Endothelial cell of umbilical vein (primary cell): ENCODE results near the gene EGF. TPM values are rescaled to one million over a fixed set of nuclear protein-coding genes. Genes with fewer than 3 reads are reported as not detected.

Experiments used
- BruUV-seq: library from RNA; stranded (reverse); fragments of 400-500 nt; replicated peaks from 2 replicates; lab custom pipeline; 2021; lab: Mats Ljungman, UMichigan
- CTCF ChIA-PET: fragments of 300-600, 350-600 bp; sonication (Branson Sonifier 250); formaldehyde crosslinking; loops from one replicate; lab custom pipeline; 2021; ENCODE audit warnings: antibody characterized with exemption, inconsistent platforms; lab: Charles Lee
- POLR2A ChIA-PET: fragments of 300-600, 350-600 bp; sonication (Branson Sonifier 250); formaldehyde crosslinking; loops from one replicate; lab custom pipeline; 2021; ENCODE audit warnings: antibody characterized with exemption, inconsistent platforms; lab: Charles Lee
- DNase-seq: peaks from one replicate; pipeline ENCODE4 v3.0.0-alpha.2; 2011; ENCODE audit warnings: low read depth, low spot score
- FAIRE-seq: peaks from 2 replicates; lab custom pipeline; 2011; peaks lifted over from hg19 to GRCh38; lab: Jason Lieb, UNC
- H2AFZ ChIP-seq: 2 replicates; pipeline ENCODE4 v1.6.0; 2012; ENCODE audit warnings: low read depth, low read length, control low read depth, inconsistent platforms
- H3K27ac ChIP-seq: 2 replicates; pipeline ENCODE4 v1.5.1; 2011; ENCODE audit warnings: low read depth, mild to moderate bottlenecking, control low read depth, low read length, moderate library complexity; ENCODE audit not compliant: insufficient read depth
- H3K27me3 ChIP-seq, 2 experiments: 2 replicates each; pipeline versions ENCODE4 v1.6.0 to v1.6.1; 2011; ENCODE audit warnings: low read length in 2 of 2, mixed read lengths in 1 of 2; ENCODE audit not compliant: control insufficient read depth in 2 of 2, insufficient read depth in 2 of 2
- H3K36me3 ChIP-seq, 2 experiments: 2 replicates in 1 of 2; 3 replicates in 1 of 2; pipeline ENCODE4 v1.5.1; 2011; ENCODE audit warnings: low read length in 2 of 2, mild to moderate bottlenecking in 1 of 2, moderate library complexity in 1 of 2; ENCODE audit not compliant: control insufficient read depth in 2 of 2, insufficient read depth in 2 of 2; ENCODE audit errors: extremely low read depth in 1 of 2
- H3K4me1 ChIP-seq: 3 replicates; pipeline ENCODE4 v1.5.1; 2011; ENCODE audit warnings: mild to moderate bottlenecking, low read length; ENCODE audit not compliant: control insufficient read depth, insufficient read depth; ENCODE audit errors: extremely low read depth
- H3K4me2 ChIP-seq: 2 replicates; pipeline ENCODE4 v1.6.1; 2011; ENCODE audit warnings: low read length, control low read depth, mixed read lengths; ENCODE audit not compliant: insufficient read depth
- H3K4me3 ChIP-seq, 3 experiments: fragments of 200-600 bp in 1 of 3; sonication (generic), shearing (Covaris generic) in 1 of 3; replicated peaks in 1 of 3; 2 replicates each; pipeline ENCODE4 v1.5.1; 2011 to 2016; ENCODE audit warnings: control low read depth in 3 of 3, low read length in 3 of 3, mild to moderate bottlenecking in 2 of 3, inconsistent platforms in 1 of 3, low read depth in 1 of 3, moderate library complexity in 1 of 3; ENCODE audit not compliant: insufficient read depth in 1 of 3
- H3K79me2 ChIP-seq: 2 replicates; pipeline ENCODE4 v1.6.0; 2012; ENCODE audit warnings: low read length, inconsistent platforms; ENCODE audit not compliant: control insufficient read depth, insufficient read depth
- H3K9ac ChIP-seq: replicated peaks from 2 replicates; pipeline ENCODE3; 2011; ENCODE audit warnings: low read length, control low read depth; ENCODE audit not compliant: insufficient read depth; ENCODE audit errors: extremely low read depth
- H3K9me1 ChIP-seq: replicated peaks from 3 replicates; pipeline ENCODE4 v1.6.0; 2011; ENCODE audit warnings: mild to moderate bottlenecking, low read length; ENCODE audit not compliant: control insufficient read depth, insufficient read depth; ENCODE audit errors: extremely low read depth
- H3K9me3 ChIP-seq: replicated peaks from 2 replicates; pipeline ENCODE4 v1.5.1; 2012; ENCODE audit warnings: low read length, inconsistent platforms; ENCODE audit not compliant: control insufficient read depth, insufficient read depth
- H4K20me1 ChIP-seq: replicated peaks from 2 replicates; pipeline ENCODE3; 2011; ENCODE audit warnings: mild to moderate bottlenecking, low read length; ENCODE audit not compliant: control insufficient read depth, insufficient read depth; ENCODE audit errors: extremely low read depth
- EZH2 ChIP-seq: IDR thresholded peaks from 2 replicates; pipeline ENCODE4 v1.6.1; 2012; ENCODE audit warnings: borderline replicate concordance, low read depth, mild to moderate bottlenecking, moderate library complexity, low read length, inconsistent platforms; ENCODE audit not compliant: severe bottlenecking
- FOS ChIP-seq: IDR thresholded peaks from 2 replicates; pipeline ENCODE4 v1.6.1; 2011; ENCODE audit warnings: mild to moderate bottlenecking, low read length, moderate library complexity, borderline replicate concordance; ENCODE audit not compliant: insufficient read depth
- GATA2 ChIP-seq: IDR thresholded peaks from 2 replicates; pipeline ENCODE4 v1.7.0; 2011; ENCODE audit warnings: low read depth, mild to moderate bottlenecking, moderate library complexity, mixed read lengths, low read length; ENCODE audit not compliant: insufficient read length, insufficient read depth
- JUN ChIP-seq: IDR thresholded peaks from 2 replicates; pipeline ENCODE4 v1.6.1; 2011; ENCODE audit warnings: borderline replicate concordance, low read depth; ENCODE audit not compliant: insufficient read length, insufficient read depth
- MYC ChIP-seq: IDR thresholded peaks from one replicate; pipeline ENCODE4 v1.6.1; 2011; ENCODE audit warnings: mild to moderate bottlenecking, low read depth, low read length
- POLR2A ChIP-seq: IDR thresholded peaks from 2 replicates; pipeline ENCODE4 v1.6.1; 2012; ENCODE audit warnings: low read depth, mild to moderate bottlenecking, control low read depth, low read length
- POLR2AphosphoS5 ChIP-seq: IDR thresholded peaks from 2 replicates; pipeline ENCODE4 v1.6.1; 2012; ENCODE audit warnings: low read depth, mild to moderate bottlenecking, control low read depth, low read length, moderate library complexity; ENCODE audit not compliant: insufficient read depth
- dilution Hi-C: fragments of 300-500 bp; cut with MboI; formaldehyde crosslinking; loops from one replicate; pipeline ENCODE4 v1.15.0; 2019; ENCODE audit warnings: low sequenced_read_pairs; ENCODE audit not compliant: extremely low pct_ligation_motif_present
- intact Hi-C: fragments of 100-400 bp; cut with micrococcal nuclease; formaldehyde crosslinking; loops from one replicate; pipeline ENCODE4 v1.10.0; 2022
- polyA plus RNA-seq, 4 experiments: library from polyadenylated mRNA; depleted of rRNA in 3 of 4; stranded (reverse) in 3 of 4; unstranded in 1 of 4; fragments of >200 nt; gene quantifications; 2 replicates each; pipeline versions ENCODE4 v1.2.1 to v1.2.3, GENCODE V29; 2011 to 2012; ENCODE audit warnings: missing spikeins in 1 of 4
- total RNA-seq: library from RNA; stranded (reverse); gene quantifications from 2 replicates; pipeline ENCODE4 v1.2.3, GENCODE V29; 2021
- TF ChIP-seq, protein P1 (sequence below), 2 donors: IDR thresholded peaks; 1 replicate in 1 of 2; 2 replicates in 1 of 2; pipeline ENCODE4 v1.5.1; 2011; ENCODE audit warnings: low read length in 2 of 2, mild to moderate bottlenecking in 2 of 2, moderate library complexity in 2 of 2, control low read depth in 1 of 2, inconsistent platforms in 1 of 2, low read depth in 1 of 2; ENCODE audit not compliant: insufficient read depth in 1 of 2; ENCODE audit errors: extremely low read depth in 1 of 2
- TF ChIP-seq, protein P2 (sequence below): IDR thresholded peaks from 2 replicates; pipeline ENCODE4 v1.6.1; 2011; ENCODE audit not compliant: insufficient read depth, insufficient read length

The EGF gene
- total and polyA plus RNA-seq, 2 donors (not counting 3 experiments of a cell fraction or from before 2014, with no cell fraction given), result not detected

DNA sequence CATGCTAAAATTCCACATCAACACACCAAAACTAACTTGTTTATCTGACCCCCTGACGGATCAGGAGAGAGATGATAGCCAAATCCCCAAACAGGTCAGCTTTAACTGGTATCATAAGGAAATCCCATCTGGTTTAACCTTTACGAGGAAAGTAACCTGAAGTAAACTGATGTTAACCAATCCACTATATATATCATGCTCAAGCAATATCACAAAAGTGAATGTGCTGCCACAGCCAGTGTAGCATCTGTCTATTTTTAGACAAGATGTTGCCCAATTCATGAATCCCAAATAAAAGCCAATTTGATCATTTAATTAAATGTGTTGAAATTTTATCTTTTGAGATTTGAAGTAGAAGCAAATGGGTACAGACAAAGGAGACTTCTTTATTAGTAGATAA lies 44.5 kb downstream of the EGF start:
- intact Hi-C loops, result no loop called here
- CTCF ChIA-PET, result no interaction called here
- no TSS peak for BruUV-seq

More for the DNA sequence above, 44.5 kb downstream of the EGF start:
- H4K20me1 ChIP-seq, result no peaks in the 10 kb centered on the region
- H3K27me3 ChIP-seq, result no peaks in the 10 kb centered on the region
- no peaks in the 10 kb centered on the region for H3K36me3 ChIP-seq
- H3K4me3 ChIP-seq, result no peak overlapping the region
- H3K4me2 ChIP-seq, result no peak overlapping the region
- DNase-seq (no peak), FAIRE-seq (no peak)
- TF ChIP-seq POLR2AphosphoS5, result no peak
- TF ChIP-seq, protein P1, sequence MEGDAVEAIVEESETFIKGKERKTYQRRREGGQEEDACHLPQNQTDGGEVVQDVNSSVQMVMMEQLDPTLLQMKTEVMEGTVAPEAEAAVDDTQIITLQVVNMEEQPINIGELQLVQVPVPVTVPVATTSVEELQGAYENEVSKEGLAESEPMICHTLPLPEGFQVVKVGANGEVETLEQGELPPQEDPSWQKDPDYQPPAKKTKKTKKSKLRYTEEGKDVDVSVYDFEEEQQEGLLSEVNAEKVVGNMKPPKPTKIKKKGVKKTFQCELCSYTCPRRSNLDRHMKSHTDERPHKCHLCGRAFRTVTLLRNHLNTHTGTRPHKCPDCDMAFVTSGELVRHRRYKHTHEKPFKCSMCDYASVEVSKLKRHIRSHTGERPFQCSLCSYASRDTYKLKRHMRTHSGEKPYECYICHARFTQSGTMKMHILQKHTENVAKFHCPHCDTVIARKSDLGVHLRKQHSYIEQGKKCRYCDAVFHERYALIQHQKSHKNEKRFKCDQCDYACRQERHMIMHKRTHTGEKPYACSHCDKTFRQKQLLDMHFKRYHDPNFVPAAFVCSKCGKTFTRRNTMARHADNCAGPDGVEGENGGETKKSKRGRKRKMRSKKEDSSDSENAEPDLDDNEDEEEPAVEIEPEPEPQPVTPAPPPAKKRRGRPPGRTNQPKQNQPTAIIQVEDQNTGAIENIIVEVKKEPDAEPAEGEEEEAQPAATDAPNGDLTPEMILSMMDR (IDR thresholded peaks at IDR 0.05; ENCODE audit: extremely low read depth in 1 of 2, insufficient read depth in 1 of 2, low read depth in 1 of 2, low read length in 2 of 2), result no peak
- TF ChIP-seq JUN, result no peak
- no peak for TF ChIP-seq POLR2A
- no peak for TF ChIP-seq GATA2
- no peak for TF ChIP-seq MYC
- no peak for TF ChIP-seq EZH2
- no peak for TF ChIP-seq FOS
- TF ChIP-seq, protein P2, sequence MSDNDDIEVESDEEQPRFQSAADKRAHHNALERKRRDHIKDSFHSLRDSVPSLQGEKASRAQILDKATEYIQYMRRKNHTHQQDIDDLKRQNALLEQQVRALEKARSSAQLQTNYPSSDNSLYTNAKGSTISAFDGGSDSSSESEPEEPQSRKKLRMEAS, result no peak
- H3K79me2 ChIP-seq, result no peaks in the 10 kb centered on the region
- POLR2A ChIA-PET, result no interaction called here
- no peak overlapping the region for H2AFZ ChIP-seq
- H3K9me3 ChIP-seq, result no peaks in the 10 kb centered on the region
- H3K27ac ChIP-seq, result no peak overlapping the region
- no peak overlapping the region for H3K9ac ChIP-seq
- H3K9me1 ChIP-seq, result no peaks in the 10 kb centered on the region
- H3K4me1 ChIP-seq, result no peaks in the 10 kb centered on the region
- dilution Hi-C loops, result no loop called here
